NCI-H2227 (cell line): ENCODE results near the gene EVI5.
"Not testable (repeated sequence)": the region's sequence is repeated elsewhere in the genome, so short reads cannot be mapped to it uniquely, and the experiment has no call there.

ENCODE experiments used
- DNase-seq: peaks from one replicate; lab custom pipeline; 2025; ENCODE audit not compliant: unreplicated experiment; lab: John Stamatoyannopoulos, UW

Gene EVI5

GRCh38 chr1:92792340-92792782 is 7.5 kb upstream of the EVI5 start:
- DNase-seq = peak; percentile 53

DNA sequence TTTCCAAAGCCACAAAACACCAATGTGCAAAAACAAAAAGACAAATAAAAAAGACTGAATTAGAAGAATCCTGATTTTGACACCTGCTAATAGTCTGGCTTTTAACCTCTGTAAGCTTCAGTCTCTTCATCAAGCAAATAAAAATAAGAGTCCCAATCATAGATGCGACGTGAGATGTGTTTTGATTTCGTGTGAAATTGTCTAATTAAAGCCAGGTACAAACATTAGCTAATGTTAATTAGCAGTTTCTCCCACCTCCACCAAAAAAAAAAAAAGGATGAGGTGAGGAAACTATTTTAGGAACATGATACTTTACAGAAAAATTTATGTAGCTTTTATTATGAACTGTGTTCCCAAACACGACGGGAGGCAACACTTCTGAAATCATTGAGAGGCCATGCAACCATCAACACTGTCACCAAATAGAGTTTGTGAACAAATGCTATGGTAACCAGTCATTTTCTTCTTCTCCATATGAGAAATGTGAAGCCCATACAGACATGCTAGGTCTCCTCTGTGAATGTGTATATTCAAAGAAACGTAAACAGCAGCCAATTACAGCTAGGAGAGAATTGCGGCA is 6.7 kb upstream of the EVI5 start:
- DNase-seq = peak; percentile 52

- DNase-seq = no peak
These were observed 6.0 kb upstream of the EVI5 start for GRCh38 chr1:92790867-92791266.

DNA sequence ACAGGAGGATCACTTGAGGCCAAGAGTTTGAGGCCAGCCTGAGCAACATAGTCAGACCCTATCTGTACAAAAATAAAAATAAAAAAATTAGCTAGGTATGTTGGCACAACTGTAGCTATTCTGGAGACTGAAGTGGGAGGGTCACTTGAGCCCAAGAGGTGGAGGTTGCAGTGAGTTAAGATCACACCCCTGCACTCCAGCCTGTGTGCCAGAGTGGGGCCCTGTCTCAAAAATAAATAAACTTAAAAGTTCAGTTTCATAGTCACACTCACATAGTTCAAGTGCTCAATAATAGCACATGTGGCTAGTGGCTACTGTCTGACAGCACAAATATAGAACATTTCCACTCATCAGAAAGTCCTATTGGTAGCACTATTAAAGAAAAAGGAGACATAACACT is 5.2 kb upstream of the EVI5 start:
- DNase-seq = no peak

GRCh38 chr1:92786111-92786901 is 1.4 kb upstream of the EVI5 start:
- no peak for DNase-seq

DNA sequence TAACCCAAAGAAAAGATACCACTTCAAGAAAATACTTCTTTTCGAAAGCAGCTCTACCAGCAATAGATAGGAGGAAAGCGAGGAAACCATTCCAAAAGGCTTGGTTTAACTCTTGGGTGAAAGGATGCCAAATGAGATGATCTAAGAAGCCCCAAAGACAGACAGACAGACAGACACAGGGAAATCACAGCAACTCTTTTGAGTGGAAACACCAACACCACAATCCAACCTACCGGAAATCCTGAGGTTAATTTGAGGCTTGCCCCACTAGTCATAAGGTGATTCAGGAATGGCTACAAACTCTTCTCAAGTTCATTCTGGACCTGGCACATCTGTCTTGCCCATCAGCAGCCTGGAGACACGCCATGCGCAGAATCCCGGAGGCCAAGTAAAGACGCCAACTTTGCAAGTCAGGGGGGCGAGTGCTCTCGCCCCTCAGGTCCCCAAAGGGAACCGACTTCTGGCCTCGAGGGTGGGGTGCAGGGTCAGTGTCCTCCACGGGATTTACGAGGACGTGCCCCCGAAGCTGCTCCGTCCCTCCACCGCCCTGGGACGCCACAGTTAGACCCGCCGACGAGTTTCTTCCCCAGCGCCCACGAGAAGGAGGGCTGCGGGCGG is 778 bp downstream of the EVI5 start:
- peak; percentile 48 for DNase-seq

DNA sequence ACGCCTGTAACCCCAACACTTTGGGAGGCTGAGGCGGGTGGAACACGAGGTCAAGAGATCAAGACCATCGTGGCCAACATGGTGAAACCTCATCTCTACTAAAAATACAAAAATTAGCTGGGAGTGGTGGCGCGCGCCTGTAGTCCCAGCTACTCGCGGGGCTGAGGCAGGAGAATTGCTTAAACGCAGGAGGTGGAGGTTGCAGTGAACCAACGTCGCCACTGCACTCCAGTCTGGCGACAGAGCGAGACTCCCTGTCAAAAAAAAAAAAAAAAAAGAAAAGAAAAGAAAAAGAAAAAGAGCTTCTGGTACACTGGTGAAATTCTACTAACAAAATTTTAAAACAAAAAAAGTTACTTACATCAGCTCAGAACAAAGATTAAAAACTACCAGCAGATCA is 1.4 kb downstream of the EVI5 start:
- peak; percentile 43 for DNase-seq

GRCh38 chr1:92778376-92778775 is 6.5 kb downstream of the EVI5 start:
- no peak for DNase-seq

GRCh38 chr1:92774407-92774806 is 10.5 kb downstream of the EVI5 start:
- DNase-seq = no peak

- DNase-seq = not testable (repeated sequence)
These were observed 11.2 kb downstream of the EVI5 start for GRCh38 chr1:92773749-92774148.

DNA sequence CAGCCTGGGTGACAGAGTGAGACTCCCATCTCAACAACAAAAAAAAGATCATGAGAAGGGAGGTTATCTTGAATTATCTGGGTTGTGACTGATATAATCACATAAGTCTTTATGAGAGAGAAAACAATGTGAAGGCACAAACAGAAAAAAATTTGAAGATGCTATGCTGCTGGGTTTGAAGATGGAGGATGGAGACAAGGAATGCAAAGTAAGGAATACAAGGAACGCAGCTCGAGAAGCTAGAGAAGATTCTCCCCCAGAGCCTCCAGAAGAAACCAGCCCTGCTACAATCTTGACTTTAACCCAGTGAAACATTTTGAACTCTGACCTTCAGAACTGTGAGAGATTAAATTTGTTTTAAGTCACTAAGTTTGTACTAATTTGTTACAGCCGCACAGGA is 15.1 kb downstream of the EVI5 start:
- DNase-seq = no peak

DNA sequence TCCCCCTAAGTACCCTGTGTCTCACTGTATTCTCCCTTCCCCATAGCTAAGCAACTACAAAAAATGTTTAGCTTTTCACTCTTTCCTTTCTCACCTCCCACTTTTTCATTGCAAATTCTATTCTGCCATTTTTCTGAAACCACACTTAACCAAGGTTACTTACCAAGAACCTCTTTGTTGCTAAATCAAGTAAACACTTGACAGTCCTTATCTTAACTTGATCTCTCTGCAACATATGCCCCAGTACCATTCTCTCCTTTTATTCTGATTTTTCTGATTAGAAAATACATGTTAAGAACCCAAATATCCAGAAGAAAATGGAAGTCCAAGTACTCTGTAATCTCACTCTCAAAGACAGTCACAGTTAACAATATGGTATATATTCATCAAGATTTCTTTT is 16.0 kb downstream of the EVI5 start:
- DNase-seq = no peak

DNA sequence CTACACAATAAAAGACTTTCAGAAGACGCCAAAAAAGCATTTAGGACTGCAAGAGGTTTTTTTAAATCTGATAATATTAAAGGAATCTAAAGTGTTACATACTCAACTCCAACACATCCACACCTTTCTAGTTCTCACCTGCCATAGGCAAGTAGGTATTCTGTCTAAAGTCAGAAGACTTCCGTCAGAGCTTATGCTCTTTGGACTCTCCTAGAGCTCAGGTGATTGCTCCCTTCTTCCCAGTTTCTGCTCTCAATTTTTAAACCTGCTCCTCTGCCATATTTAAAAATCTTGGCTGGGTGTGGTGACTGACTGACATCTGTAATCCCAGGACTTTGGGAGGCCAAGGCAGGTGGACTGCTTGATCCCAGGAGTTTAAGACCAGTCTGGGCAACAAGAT is 16.6 kb downstream of the EVI5 start:
- DNase-seq = no peak

- no peak for DNase-seq
These were observed 20.8 kb downstream of the EVI5 start for GRCh38 chr1:92764116-92764515.

DNA sequence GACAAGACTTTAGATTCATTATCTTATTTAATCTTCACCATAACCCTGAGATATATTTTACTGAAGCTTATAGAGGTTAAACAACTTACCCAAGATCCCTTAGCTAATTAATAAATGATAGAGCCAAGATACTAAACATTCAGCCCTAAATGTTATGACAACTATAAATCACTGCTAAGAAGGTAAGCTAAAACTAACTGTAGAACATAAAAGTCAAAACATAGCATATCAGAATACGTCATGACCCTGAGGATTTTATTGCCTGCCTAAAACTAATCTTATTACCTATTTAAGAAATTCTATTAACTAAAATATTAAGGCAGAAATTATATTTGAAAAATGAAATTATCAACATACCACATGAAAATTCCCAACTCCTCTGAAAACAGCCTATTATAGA is 22.6 kb downstream of the EVI5 start:
- no peak for DNase-seq

- DNase-seq = no peak
These were observed 25.5 kb downstream of the EVI5 start for GRCh38 chr1:92759361-92759760.

- no peak for DNase-seq
These were observed 28.4 kb downstream of the EVI5 start for GRCh38 chr1:92756537-92756936.

GRCh38 chr1:92755541-92756461 is 29.1 kb downstream of the EVI5 start:
- no peak for DNase-seq

DNA sequence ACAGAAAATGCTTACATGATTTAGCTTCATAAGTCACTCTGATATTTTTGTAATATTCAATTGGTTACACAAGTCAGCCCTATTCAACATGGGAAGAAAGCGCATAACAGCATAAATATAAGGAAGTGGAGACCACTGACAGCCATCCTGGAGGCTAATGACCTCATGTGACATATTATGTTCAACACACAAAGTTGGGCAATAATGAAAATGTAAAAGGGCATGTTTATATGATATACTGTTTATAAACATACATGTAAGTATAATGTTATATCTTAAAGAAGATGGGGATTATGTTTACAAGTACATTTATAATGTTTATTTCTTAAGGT is 30.2 kb downstream of the EVI5 start:
- no peak for DNase-seq

DNA sequence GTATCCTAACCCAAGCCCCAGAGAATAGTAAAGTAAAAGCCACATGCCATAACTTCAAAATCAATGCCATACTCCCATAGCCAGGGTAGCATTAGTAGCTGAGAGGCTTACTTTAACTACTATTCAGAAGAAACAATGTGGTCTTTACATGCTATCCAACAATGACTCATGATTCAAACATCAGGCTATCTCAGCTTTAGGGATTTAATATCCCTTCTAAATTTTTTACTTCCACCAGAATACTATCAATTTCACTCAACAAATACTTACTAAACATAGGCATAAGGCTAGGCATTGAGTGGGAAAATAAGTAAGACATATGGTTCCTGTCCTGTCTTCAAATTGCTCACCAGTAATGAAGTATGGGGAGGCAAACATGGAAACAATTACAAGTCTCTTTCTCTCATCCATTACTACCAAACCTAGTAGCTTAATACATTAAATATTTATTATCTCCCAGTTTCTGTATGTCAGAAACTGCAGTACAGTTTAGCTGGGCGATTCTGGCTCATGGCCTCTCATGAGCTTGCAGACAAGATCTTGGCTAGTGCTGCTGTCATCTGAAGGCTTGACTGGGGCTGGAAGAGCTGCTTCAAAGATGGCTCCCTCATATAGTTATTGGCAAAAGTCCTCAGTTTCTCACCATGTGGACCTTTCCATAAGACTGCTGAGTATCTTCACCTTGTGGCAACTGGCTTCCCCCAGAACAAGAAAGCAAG is 30.7 kb downstream of the EVI5 start:
- DNase-seq = no peak

GRCh38 chr1:92752719-92753118 is 32.2 kb downstream of the EVI5 start:
- DNase-seq = no peak
